ENCODE data around the gene NR5A2. TPM values are rescaled to one million over a fixed set of nuclear protein-coding genes. Genes with fewer than 3 reads are reported as not detected.

The NR5A2 gene
- total RNA-seq, 8 experiments from 2014 or later = 0.20 to 1.5 (median 0.96) TPM; not detected in 1

DNA sequence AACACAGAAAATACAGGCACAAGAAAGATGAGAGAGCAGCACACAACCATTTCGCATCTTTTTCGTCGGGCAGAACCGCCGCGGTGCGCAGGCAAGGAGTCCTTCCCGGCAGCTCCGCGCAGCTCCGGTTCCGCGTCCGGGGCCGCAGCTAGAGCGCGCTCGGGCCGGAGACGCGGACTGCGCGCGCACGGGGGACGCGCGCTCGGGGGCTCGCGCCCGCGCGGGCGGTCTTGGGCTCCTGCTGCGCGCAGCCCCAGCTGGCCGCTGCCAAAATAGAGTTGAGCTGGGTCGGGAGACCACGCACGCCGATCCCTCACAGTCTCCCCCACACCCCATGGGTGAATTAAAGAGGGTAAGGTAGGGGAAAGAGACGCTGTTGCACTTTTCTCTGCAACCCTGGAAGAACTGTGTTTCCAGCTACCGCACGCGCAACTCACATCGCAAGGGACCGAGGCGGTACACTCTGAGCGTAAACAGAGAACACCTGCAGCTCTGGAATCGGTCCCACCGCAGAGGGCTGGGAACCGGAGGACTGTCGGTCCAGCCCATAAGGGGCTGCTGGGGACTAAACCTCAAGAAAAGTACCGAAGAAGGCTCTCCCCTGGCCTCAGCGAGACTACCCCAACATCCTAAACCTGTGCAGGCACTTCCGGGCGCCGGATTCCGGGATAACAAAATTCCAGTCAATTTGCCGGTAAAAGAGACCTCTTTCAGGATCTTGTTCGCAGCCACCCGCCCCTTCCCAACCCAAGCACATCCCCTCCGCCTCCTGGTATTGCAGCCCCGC is 1.7 kb downstream of the NR5A2 start:
- H3K4me1 ChIP-seq (replicated peaks in 1 of 2) = peaks cover 0 to 6% of the 10 kb centered on the region in 2 donors
- in situ Hi-C loops (cut with MboI; ENCODE audit: low pct_unique_long_range_greater_than_20kb in 2 of 9, low sequenced_read_pairs in 9 of 9, unreplicated experiment in 9 of 9) = loop anchor here in 1 of 9 experiments (25.0 kb wide), 1 partner anchor 92 kb away; no protein-coding TSS in a partner anchor
- 0 to 6% (median 0%) methylated on average over 1 to 49 of the region's 65 CpGs; no CpG with 5 or more reads in 4 of the 10 experiments for WGBS, 10 experiments
- ATAC-seq (replicated peaks in 6 of 8) = peak; percentile 72 to 97 (median 92)
- H3K27ac ChIP-seq = no peak overlapping the region
- peak overlapping the region; percentile 38 to 53 (median 41) for H3K4me3 ChIP-seq

DNA sequence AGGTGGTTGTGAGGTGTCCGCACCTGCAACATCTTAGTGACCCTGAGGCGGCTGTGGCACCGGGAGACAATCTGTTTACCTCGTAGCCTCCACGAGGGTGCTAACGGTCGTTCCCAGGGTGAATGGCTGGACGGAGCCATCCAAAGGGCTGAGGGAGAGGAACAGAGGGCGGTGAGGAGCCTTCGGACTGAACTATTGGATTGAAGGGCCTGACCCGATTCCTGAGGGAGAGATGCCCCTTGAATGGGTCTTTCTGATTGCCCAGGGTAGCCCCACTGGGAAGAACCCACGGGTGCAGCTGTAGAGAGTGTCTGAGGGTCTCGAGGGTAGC is 2.3 kb downstream of the NR5A2 start:
- in situ Hi-C loops (cut with MboI; ENCODE audit: low pct_unique_long_range_greater_than_20kb in 2 of 9, low sequenced_read_pairs in 9 of 9, unreplicated experiment in 9 of 9) = loop anchor here in 1 of 9 experiments (25.0 kb wide), 1 partner anchor 92 kb away; no protein-coding TSS in a partner anchor
- Histone ChIP-seq H3K4me1 (replicated peaks in 1 of 2) (peaks cover under 1 to 6% of the 10 kb centered on the region in 2 donors), H3K27ac (no peak overlapping the region), H3K4me3 (peak overlapping the region in 1 of 5 donors; percentile 47)
- peak in 1 of 8 experiments; percentile 9 for ATAC-seq (replicated peaks in 6 of 8)
- WGBS, 10 experiments = 20 to 67% (median 37%) methylated on average over 1 to 13 of the region's 13 CpGs; no CpG with 5 or more reads in 3 of the 10 experiments

DNA sequence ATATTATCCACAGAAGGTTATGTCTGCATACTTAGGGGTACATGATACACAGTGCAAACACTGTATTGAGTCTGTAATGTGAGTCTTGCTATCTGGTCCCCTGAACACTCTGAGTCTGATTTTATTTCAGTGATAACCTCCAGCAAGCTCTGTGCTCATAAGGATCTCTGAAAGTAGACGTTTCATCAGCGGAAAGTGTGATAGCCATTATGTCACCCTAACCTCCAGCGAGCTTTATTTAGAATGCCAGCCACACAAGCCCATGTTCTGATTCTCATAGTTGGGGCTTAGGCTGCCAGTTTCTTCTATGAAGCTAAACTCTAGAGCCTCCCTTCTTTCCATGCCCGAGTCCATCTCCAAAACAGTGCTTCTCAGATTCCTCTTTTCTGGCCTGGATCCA is 3.3 kb downstream of the NR5A2 start:
- 8 to 96% (median 75%) methylated on average over 1 to 4 of the region's 4 CpGs; no CpG with 5 or more reads in 2 of the 10 experiments for WGBS, 10 experiments
- Histone ChIP-seq H3K4me3 (no peak overlapping the region), H3K4me1 (replicated peaks in 1 of 2) (peaks cover 10 to 12% of the 10 kb centered on the region in 2 donors), H3K27ac (no peak overlapping the region)
- in situ Hi-C loops (cut with MboI; ENCODE audit: low pct_unique_long_range_greater_than_20kb in 2 of 9, low sequenced_read_pairs in 9 of 9, unreplicated experiment in 9 of 9) = loop anchor here in 1 of 9 experiments (25.0 kb wide), 1 partner anchor 93 kb away; no protein-coding TSS in a partner anchor
- ATAC-seq (replicated peaks in 6 of 8) = no peak

DNA sequence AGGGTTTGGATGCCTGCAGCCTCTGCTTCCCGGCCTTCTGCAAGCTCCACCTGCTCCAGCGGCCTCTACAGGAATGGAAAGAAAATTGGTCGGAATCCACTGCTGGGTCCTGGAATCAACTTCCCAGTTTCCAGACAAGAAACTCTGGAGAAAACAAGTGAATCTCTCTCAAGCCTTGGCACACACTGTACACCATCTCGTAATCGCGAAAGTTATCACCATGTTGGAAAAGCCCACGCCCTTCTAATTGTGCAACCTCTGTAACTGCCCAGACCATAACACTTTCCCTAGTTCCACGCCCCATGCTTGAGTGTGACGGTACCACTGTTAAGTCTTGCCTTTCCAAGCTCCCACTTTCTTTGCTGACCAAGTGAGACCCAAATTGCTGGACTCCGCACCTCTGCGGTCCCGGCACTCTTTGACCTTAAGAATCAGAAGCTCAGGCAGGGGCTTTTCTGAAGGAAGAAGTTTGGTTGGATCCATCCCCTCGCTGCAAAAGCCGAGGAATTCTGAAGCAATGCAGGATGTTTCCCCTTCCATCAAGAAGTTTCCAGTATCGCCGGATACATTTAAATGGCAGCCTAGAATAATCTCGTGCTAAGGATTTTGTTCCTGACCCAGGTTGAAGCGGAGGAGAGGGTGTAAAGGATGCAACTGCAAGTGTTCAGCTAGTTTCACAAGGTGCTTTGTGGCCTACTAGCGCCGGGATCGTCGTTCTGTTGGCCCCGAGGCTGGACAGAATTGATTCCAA is 6.2 kb downstream of the NR5A2 start:
- Histone ChIP-seq H3K4me3 (no peak overlapping the region), H3K4me1 (replicated peaks in 1 of 2) (peaks cover 9 to 21% of the 10 kb centered on the region in 2 donors), H3K27ac (no peak overlapping the region)
- in situ Hi-C loops (cut with MboI; ENCODE audit: low pct_unique_long_range_greater_than_20kb in 2 of 9, low sequenced_read_pairs in 9 of 9, unreplicated experiment in 9 of 9) = loop anchor here in 1 of 9 experiments (25.0 kb wide), 1 partner anchor 96 kb away; no protein-coding TSS in a partner anchor
- WGBS, 10 experiments = 0 to 55% (median 23%) methylated on average over 1 to 23 of the region's 23 CpGs
- ATAC-seq (replicated peaks in 6 of 8) = peak in 2 of 8 experiments; percentile 31 to 47

DNA sequence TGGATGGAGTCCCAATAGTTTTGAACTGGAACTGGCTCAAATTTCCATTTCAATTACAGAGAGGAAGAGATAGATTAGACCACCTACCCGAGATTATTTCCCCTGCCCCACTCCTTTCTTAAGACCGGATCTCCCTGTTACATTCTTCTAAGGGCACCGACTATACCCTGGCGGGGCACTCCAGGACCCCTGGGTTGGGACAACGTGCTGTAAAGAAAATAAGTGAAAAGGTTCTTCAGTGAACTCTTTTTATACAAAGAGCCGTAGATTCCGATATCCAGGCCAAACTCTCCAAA is 6.7 kb downstream of the NR5A2 start:
- Histone ChIP-seq H3K4me1 (replicated peaks in 1 of 2) (peaks cover 9 to 23% of the 10 kb centered on the region in 2 donors), H3K4me3 (no peak overlapping the region), H3K27ac (no peak overlapping the region)
- ATAC-seq (replicated peaks in 6 of 8) = no peak
- 24 to 45% (median 32%) methylated on average over 4 to 7 of the region's 7 CpGs; no CpG with 5 or more reads in 6 of the 10 experiments for WGBS, 10 experiments
- in situ Hi-C loops (cut with MboI; ENCODE audit: low pct_unique_long_range_greater_than_20kb in 2 of 9, low sequenced_read_pairs in 9 of 9, unreplicated experiment in 9 of 9) = loop anchor here in 1 of 9 experiments (25.0 kb wide), 1 partner anchor 97 kb away; no protein-coding TSS in a partner anchor

DNA sequence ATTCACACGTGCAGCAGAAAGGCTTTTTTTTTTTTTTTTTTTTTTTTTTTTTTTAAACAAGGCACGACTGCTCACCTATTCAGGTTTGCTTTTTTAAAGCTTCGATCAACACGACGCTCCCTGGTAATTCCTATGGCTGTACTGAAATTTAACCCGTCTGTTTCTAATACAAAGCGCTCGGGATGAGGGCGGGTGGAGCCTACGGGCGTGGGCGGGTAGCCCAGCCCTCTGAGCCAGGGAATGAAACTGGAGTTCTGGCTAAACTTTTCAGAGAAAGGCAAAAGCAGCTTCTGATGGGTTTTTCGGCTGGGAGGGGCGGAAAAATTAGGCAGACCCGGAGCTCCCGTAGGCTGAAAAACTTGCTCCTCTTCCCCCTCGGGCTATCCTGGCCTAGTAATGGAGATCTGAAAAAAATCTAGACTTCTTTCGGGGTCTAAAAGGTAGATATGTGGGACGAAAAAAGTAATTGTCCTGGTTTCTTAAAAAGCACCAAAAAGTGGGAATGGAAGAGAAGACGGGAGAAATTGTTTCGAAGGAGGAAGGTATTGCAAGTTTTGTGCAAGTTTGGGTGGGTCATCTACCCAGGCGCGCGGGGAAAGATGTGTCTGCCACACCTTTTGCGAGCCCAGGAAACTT is 7.4 kb downstream of the NR5A2 start:
- peaks cover 10 to 25% of the 10 kb centered on the region in 2 donors for H3K4me1 ChIP-seq (replicated peaks in 1 of 2)
- 0 to 20% (median 6%) methylated on average over 2 to 22 of the region's 25 CpGs; no CpG with 5 or more reads in 2 of the 10 experiments for WGBS, 10 experiments
- H3K4me3 ChIP-seq = no peak overlapping the region
- in situ Hi-C loops (cut with MboI; ENCODE audit: low pct_unique_long_range_greater_than_20kb in 2 of 9, low sequenced_read_pairs in 9 of 9, unreplicated experiment in 9 of 9) = loop anchor here in 1 of 9 experiments (25.0 kb wide), 1 partner anchor 98 kb away; no protein-coding TSS in a partner anchor
- no peak overlapping the region for H3K27ac ChIP-seq
- ATAC-seq (replicated peaks in 6 of 8) = peak in 1 of 8 experiments; percentile 25

DNA sequence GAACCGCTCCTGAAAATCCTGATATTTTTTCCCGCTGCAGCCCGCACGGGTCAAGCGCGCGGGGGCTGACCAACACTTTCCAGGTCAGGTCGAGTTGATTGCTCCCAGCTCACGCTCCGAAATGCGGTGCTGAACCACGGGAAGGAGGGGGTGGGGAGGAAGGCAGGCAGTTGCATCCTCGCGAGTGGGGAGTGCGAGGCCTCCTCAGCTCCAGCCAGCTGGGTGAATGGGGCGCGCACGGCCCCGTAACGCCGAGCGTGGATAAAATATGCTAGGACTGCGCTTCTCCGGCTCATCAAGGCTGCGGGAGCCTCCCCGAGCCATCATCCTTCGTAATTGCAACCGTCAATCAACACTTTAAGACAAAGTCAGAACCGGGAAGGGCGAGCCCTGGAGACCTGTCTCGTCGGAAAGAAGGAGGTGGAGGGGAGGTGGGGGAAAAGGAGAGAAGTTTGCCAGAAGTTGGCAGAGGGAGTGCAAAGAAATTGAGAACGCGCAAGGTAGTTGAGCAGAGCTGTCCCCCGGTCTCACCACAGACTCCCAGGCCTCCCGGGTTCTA is 8.0 kb downstream of the NR5A2 start:
- H3K4me1 ChIP-seq (replicated peaks in 1 of 2) = peaks cover 16 to 29% of the 10 kb centered on the region in 2 donors
- H3K4me3 ChIP-seq = no peak overlapping the region
- H3K27ac ChIP-seq = no peak overlapping the region
- 0 to 17% (median 5%) methylated on average over 1 to 22 of the region's 36 CpGs; no CpG with 5 or more reads in 5 of the 10 experiments for WGBS, 10 experiments
- in situ Hi-C loops (cut with MboI; ENCODE audit: low pct_unique_long_range_greater_than_20kb in 2 of 9, low sequenced_read_pairs in 9 of 9, unreplicated experiment in 9 of 9) = loop anchor here in 1 of 9 experiments (25.0 kb wide), 1 partner anchor 98 kb away; no protein-coding TSS in a partner anchor
- no peak for ATAC-seq (replicated peaks in 6 of 8)

DNA sequence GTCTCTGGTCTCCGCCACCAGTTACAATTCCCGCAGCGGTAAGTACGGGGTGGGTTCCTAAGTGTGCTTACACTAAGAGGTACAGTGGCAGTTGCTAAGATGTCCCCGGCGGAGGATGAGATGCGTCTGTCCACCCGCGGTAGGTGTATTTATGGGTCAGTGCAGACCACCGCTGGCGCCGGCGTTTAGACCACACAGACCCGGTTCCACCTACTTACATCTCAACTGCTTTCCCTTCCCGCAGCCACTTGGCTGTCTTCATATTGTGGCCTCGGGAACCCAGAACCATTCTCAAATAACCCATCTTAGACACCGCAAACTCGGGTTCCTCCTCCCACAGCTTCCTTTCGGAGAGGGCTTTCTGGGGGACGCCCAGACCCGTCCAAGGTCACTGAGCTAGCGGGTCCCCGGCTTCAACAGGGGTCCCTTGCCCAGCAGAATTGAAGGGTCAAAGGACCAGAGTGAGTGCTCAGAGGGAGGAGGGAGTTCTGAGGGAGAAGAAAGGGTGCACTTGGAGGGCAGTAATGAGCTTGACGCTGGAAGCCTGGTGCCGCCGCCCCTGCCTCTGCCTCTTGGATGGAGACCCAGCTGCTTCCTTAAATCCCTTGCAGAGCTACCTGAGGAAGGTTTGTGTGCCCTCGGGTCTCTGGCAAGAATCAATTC is 8.6 kb downstream of the NR5A2 start:
- Histone ChIP-seq H3K27ac (no peak overlapping the region), H3K4me3 (no peak overlapping the region), H3K4me1 (replicated peaks in 1 of 2) (peaks cover 19 to 35% of the 10 kb centered on the region in 2 donors)
- WGBS, 10 experiments = 0 to 40% (median 20%) methylated on average over 1 to 21 of the region's 27 CpGs; no CpG with 5 or more reads in 3 of the 10 experiments
- no peak for ATAC-seq (replicated peaks in 6 of 8)
- in situ Hi-C loops (cut with MboI; ENCODE audit: low pct_unique_long_range_greater_than_20kb in 2 of 9, low sequenced_read_pairs in 9 of 9, unreplicated experiment in 9 of 9) = loop anchor here in 1 of 9 experiments (25.0 kb wide), 1 partner anchor 99 kb away; no protein-coding TSS in a partner anchor

DNA sequence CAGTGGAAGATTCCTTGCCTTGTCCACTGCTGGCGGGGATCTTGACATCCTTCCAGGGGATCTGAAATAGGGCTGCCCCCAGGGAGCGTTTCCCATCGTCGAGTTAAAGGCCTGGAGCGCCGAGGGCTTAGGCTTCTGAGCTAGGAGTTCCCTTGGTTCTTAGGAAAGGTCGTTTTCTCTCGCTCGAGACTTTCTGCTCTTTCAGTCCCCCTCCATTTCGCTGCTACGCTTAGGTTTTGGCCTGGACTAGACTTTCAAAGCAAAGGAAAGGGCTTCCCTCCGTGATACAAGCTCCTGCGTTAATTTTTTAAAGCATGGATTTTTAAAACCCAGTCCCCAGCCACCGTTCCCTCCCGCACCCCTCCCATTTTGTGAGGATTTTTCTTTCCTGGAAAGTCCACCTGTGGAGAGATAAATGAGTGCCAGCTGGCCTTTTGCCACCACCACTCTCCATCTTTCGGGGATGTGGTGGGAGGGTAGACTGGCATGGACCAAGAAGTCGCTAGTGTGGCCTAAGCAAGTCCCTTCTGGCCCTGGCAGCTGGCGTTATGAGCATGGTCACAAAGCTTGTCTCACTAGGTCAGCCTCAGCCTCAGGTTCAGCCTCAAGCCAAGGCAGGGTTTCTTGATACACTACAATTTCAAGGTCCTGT is 9.2 kb downstream of the NR5A2 start:
- in situ Hi-C loops (cut with MboI; ENCODE audit: low pct_unique_long_range_greater_than_20kb in 2 of 9, low sequenced_read_pairs in 9 of 9, unreplicated experiment in 9 of 9) = loop anchor here in 1 of 9 experiments (25.0 kb wide), 1 partner anchor 99 kb away; no protein-coding TSS in a partner anchor

DNA sequence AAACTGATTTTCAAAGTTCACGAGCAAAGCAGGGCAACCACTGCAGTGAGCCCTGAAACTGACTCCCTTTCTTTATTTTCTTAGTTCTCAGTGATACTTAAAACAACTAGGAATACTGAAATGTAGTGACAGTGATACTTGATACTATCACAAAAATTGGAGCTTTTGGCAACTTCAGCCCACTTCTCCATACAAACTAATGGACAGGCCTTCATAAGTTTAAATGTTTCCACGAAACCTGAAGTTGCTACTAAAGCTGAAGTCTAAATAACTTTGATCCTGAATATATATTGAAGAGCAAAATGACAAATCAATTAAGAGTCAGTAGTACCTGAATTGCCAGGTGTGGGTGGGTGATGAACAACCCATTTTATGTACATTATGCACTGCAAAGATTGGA is 10.0 kb downstream of the NR5A2 start:
- WGBS, 10 experiments = 36 to 100% (median 79%) methylated on average over 1 to 2 of the region's 2 CpGs
- Histone ChIP-seq H3K4me3 (no peak overlapping the region), H3K4me1 (replicated peaks in 1 of 2) (peaks cover 21 to 38% of the 10 kb centered on the region in 2 donors), H3K27ac (no peak overlapping the region)
- in situ Hi-C loops (cut with MboI; ENCODE audit: low pct_unique_long_range_greater_than_20kb in 2 of 9, low sequenced_read_pairs in 9 of 9, unreplicated experiment in 9 of 9) = loop anchor here in 1 of 9 experiments (25.0 kb wide), 1 partner anchor 100 kb away; no protein-coding TSS in a partner anchor
- no peak for ATAC-seq (replicated peaks in 6 of 8)

More for the DNA sequence above, 9.2 kb downstream of the NR5A2 start:
- H3K4me1 ChIP-seq (replicated peaks in 1 of 2) = peaks cover 19 to 35% of the 10 kb centered on the region in 2 donors
- no peak overlapping the region for H3K4me3 ChIP-seq
- no peak for ATAC-seq (replicated peaks in 6 of 8)
- WGBS, 10 experiments = 20 to 67% (median 47%) methylated on average over 1 to 18 of the region's 18 CpGs; no CpG with 5 or more reads in 2 of the 10 experiments
- no peak overlapping the region for H3K27ac ChIP-seq

DNA sequence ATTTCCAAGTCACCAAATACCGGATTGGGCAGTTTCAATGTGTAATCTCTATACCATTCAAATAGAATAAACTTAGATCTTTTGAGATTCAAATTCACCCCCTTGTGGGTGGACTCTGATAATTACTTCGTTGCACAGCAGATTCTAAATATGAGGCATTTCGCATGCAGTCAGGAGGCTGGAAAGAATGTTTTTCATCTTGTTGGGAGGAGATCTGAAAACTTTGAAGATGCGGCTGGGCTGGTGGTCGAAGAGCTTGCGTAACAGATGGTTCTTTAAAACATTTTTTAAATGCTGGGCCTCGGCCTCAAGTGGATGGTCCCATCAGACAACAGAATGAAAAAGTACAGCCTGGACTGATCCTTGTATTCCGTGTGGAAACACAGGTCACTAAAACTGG is 10.4 kb downstream of the NR5A2 start:
- in situ Hi-C loops (cut with MboI; ENCODE audit: low pct_unique_long_range_greater_than_20kb in 2 of 9, low sequenced_read_pairs in 9 of 9, unreplicated experiment in 9 of 9) = loop anchor here in 1 of 9 experiments (25.0 kb wide), 1 partner anchor 101 kb away; no protein-coding TSS in a partner anchor
- WGBS, 10 experiments = 29 to 86% (median 44%) methylated on average over 1 to 8 of the region's 8 CpGs
- peaks cover 25 to 42% of the 10 kb centered on the region in 2 donors for H3K4me1 ChIP-seq (replicated peaks in 1 of 2)

More for the DNA sequence above, 10.4 kb downstream of the NR5A2 start:
- Histone ChIP-seq H3K27ac (no peak overlapping the region), H3K4me3 (no peak overlapping the region)
- ATAC-seq (replicated peaks in 6 of 8) = no peak
